Hepatocyte (in vitro differentiated cells): ENCODE data around the gene WTIP.

ENCODE experiments used
- CTCF ChIP-seq: fragments of 200-600 bp; sonication (generic); IDR thresholded peaks from 2 replicates; pipeline ENCODE4 v1.5.1; 2016; ENCODE audit warnings: antibody characterized with exemption, mild to moderate bottlenecking; ENCODE audit not compliant: poor library complexity
- EZH2 ChIP-seq: fragments of 200-600 bp; sonication (generic); IDR thresholded peaks from 2 replicates; pipeline ENCODE4 v1.6.1; 2016; ENCODE audit warnings: antibody characterized with exemption, mild to moderate bottlenecking, borderline replicate concordance
- EZH2phosphoT487 ChIP-seq: fragments of 200-600 bp; sonication (generic); IDR thresholded peaks from one replicate; pipeline ENCODE4 v1.6.1; 2018; ENCODE audit warnings: antibody characterized with exemption, mild to moderate bottlenecking, low read depth, moderate library complexity; ENCODE audit not compliant: unreplicated experiment, severe bottlenecking

- no peak for TF ChIP-seq CTCF
- no peak for TF ChIP-seq EZH2
- TF ChIP-seq EZH2phosphoT487: no peak
Measured at GRCh38 chr19:34513767-34514166, 32.2 kb downstream of the WTIP start.
